Measurements from ENCODE around the gene CSRP1.
"Not testable (repeated sequence)": the region's sequence is repeated elsewhere in the genome, so short reads cannot be mapped to it uniquely, and the experiment has no call there.

The CSRP1 gene

GRCh38 chr1:201531551-201532425 is 24.9 kb upstream of the CSRP1 start:
- no peaks in the 10 kb centered on the region for H3K36me3 ChIP-seq (ENCODE audit: insufficient read depth, low read length)
- peaks cover 29% of the 10 kb centered on the region for H3K27me3 ChIP-seq (ENCODE audit: insufficient read depth, low read length)
- H2AFZ ChIP-seq (ENCODE audit: low read depth, low read length), result no peak overlapping the region
- H3K4me3 ChIP-seq (ENCODE audit: low read length), result no peak overlapping the region
- peaks cover 12% of the 10 kb centered on the region for H3K4me1 ChIP-seq (ENCODE audit: insufficient read depth, low read length)
- no peaks in the 10 kb centered on the region for H3K9me3 ChIP-seq (ENCODE audit: low read length)

DNA sequence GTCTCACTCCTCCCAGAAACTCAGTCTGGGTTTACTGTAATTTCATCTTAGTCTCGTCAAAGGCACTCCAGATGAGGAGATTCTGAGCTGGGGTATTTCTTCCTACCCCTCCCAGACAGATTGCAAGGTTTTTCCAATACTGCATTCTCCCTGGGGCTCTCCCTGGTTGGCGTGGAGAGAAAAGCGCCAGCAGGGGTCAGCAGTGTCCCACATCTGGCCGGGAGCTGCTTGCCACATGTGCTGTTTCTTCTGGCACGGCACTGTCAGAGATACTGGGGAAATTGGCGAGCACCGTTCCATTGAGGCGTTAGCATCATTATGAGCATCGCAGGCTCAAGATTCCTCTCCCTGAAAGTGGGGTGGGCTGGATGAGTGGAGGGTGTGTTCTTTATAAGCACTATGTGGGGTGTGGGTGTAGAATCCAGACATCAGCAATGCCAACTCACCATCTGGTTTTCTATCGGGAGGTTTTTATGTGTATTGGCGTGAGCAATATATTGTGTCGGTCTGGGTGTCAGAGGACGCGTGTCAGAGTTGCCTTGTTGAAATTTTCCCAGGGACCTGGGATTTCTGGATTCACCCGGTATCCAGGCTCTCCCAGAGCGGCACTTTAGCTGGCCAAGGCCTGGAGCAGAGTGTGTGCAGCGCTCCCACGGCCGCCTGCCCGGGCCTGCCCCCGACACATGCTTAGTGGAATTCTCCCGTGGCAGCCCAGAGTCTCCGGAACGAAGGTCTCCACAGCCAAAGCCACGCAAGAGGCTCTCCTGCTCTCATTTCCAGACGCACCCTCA is 24.0 kb upstream of the CSRP1 start:
- peaks cover 12% of the 10 kb centered on the region for H3K4me1 ChIP-seq (ENCODE audit: insufficient read depth, low read length)

DNA sequence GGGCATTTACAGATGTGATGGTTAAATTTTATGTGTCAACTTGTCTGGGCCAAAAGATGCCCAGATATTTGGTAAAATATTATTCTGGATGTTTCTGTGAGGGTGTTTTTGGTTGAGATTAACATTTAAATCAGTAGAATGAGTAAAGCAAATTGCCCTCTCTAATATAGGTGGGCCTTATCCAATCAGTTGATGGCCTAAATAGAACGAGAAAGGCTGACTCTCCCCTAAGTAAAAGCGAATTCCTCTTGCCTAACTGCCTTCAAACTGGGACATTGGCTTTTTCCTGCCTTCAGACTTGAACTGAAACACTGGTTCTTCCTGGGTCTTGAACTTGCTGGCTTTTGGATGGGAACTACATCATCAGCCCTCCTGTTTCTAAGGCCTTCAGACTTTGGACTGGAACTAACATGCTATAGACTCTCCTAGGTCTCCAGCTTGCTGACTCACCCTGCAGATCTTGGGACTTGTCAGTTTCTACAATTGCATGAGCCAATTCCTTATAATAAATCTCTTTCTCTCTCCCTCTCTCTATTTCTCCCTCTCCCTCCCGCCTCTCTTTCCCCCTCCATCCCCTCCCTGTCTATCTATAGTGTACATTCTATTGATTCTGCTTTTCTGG is 21.8 kb upstream of the CSRP1 start:
- Histone ChIP-seq H3K9me3 (ENCODE audit: low read length) (no peaks in the 10 kb centered on the region), H3K27me3 (ENCODE audit: insufficient read depth, low read length) (peaks cover 6% of the 10 kb centered on the region)

More for the DNA sequence above, 24.0 kb upstream of the CSRP1 start:
- Histone ChIP-seq H2AFZ (ENCODE audit: low read depth, low read length) (no peak overlapping the region), H3K9me3 (ENCODE audit: low read length) (no peaks in the 10 kb centered on the region), H3K27me3 (ENCODE audit: insufficient read depth, low read length) (peaks cover 20% of the 10 kb centered on the region), H3K4me3 (ENCODE audit: low read length) (no peak overlapping the region), H3K36me3 (ENCODE audit: insufficient read depth, low read length) (no peaks in the 10 kb centered on the region)

GRCh38 chr1:201527879-201528278 is 21.0 kb upstream of the CSRP1 start:
- Histone ChIP-seq H3K27me3 (ENCODE audit: insufficient read depth, low read length) (peaks cover 6% of the 10 kb centered on the region), H3K36me3 (ENCODE audit: insufficient read depth, low read length) (no peaks in the 10 kb centered on the region), H3K9me3 (ENCODE audit: low read length) (no peaks in the 10 kb centered on the region), H2AFZ (ENCODE audit: low read depth, low read length) (no peak overlapping the region), H3K4me1 (ENCODE audit: insufficient read depth, low read length) (peaks cover 9% of the 10 kb centered on the region), H3K4me3 (ENCODE audit: low read length) (no peak overlapping the region)

More for the DNA sequence above, 21.8 kb upstream of the CSRP1 start:
- no peak overlapping the region for H3K4me3 ChIP-seq (ENCODE audit: low read length)
- H3K4me1 ChIP-seq (ENCODE audit: insufficient read depth, low read length), result peaks cover 11% of the 10 kb centered on the region
- no peaks in the 10 kb centered on the region for H3K36me3 ChIP-seq (ENCODE audit: insufficient read depth, low read length)
- H2AFZ ChIP-seq (ENCODE audit: low read depth, low read length), result no peak overlapping the region

DNA sequence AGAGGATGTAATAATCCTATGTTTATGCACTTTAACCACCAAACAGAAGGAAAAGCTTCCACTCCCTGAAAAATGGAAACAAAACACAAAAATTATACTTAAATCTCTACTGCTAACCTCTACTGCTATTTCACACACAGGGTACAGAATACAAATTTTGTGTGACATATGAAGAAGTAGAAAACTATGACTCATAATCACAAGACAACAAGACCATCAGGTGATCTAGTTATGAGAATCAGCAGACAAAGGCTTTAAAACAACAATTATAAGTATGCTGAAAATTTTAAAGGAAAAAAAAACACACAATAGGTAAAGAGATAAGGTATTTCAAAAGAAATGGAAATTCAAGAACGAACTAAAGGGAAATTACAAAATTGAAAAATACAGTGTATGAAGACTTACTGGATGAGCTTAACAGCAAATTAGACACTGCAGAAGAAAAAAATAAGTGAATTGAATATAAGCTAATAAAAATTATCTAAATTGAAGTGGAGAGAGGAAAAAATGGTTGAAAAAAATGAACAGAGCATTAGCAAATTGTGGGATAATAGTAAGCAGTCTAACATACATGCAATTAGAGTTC is 18.4 kb upstream of the CSRP1 start:
- Histone ChIP-seq H3K4me1 (ENCODE audit: insufficient read depth, low read length) (no peaks in the 10 kb centered on the region), H3K27me3 (ENCODE audit: insufficient read depth, low read length) (no peaks in the 10 kb centered on the region), H3K4me3 (ENCODE audit: low read length) (no peak overlapping the region), H3K36me3 (ENCODE audit: insufficient read depth, low read length) (no peaks in the 10 kb centered on the region), H2AFZ (ENCODE audit: low read depth, low read length) (no peak overlapping the region), H3K9me3 (ENCODE audit: low read length) (no peaks in the 10 kb centered on the region)

DNA sequence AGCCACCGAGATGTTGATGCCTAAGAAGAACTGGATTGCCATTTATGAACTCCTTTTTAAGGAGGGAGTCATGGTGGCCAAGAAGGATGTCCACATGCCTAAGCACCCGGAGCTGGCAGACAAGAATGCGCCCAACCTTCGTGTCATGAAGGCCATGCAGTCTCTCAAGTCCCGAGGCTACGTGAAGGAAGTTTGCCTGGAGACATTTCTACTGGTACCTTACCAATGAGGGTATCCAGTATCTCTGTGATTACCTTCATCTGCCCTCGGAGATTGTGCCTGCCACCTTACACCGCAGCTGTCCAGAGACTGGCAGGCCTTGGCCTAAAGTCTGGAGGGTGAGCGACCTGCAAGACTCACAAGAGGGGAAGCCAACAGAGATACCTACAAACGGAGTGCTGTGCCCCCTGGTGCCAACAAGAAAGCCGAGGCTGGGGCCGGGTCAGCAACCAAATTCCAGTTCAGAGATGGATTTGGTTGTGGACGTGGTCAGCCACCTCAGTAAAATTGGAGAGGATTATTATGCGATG is 13.2 kb upstream of the CSRP1 start:
- H3K27me3 ChIP-seq (ENCODE audit: insufficient read depth, low read length); H3K9me3 ChIP-seq (ENCODE audit: low read length); H3K36me3 ChIP-seq (ENCODE audit: insufficient read depth, low read length); H2AFZ ChIP-seq (ENCODE audit: low read depth, low read length); H3K4me1 ChIP-seq (ENCODE audit: insufficient read depth, low read length); H3K4me3 ChIP-seq (ENCODE audit: low read length): not testable (repeated sequence)

- no peaks in the 10 kb centered on the region for H3K27me3 ChIP-seq (ENCODE audit: insufficient read depth, low read length)
- H3K4me1 ChIP-seq (ENCODE audit: insufficient read depth, low read length), result no peaks in the 10 kb centered on the region
- no peaks in the 10 kb centered on the region for H3K9me3 ChIP-seq (ENCODE audit: low read length)
- H2AFZ ChIP-seq (ENCODE audit: low read depth, low read length), result no peak overlapping the region
- no peaks in the 10 kb centered on the region for H3K36me3 ChIP-seq (ENCODE audit: insufficient read depth, low read length)
- H3K4me3 ChIP-seq (ENCODE audit: low read length), result no peak overlapping the region
These were observed 11.1 kb upstream of the CSRP1 start for GRCh38 chr1:201518071-201518470.

DNA sequence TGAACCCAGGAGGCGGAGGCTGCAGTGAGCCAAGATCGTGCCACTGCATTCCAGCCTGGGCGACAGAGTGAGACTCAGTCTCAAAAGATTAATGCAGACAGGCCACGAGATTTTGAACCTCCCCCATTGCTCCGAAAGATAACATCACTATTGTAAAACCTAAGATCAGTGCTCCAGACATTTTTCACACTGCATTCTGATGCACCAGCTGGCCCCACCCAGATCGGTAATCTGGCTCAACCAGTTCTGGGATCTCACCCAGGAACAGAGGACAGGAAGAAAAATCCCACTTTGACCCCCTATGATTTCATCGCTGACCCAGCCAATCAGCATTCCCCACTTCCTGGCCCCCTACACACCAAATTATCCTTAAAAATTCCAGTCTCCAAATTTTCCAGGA is 10.7 kb upstream of the CSRP1 start:
- H2AFZ ChIP-seq (ENCODE audit: low read depth, low read length), result no peak overlapping the region
- H3K36me3 ChIP-seq (ENCODE audit: insufficient read depth, low read length), result no peaks in the 10 kb centered on the region
- H3K4me3 ChIP-seq (ENCODE audit: low read length), result no peak overlapping the region
- peaks cover 2% of the 10 kb centered on the region for H3K4me1 ChIP-seq (ENCODE audit: insufficient read depth, low read length)
- H3K9me3 ChIP-seq (ENCODE audit: low read length), result no peaks in the 10 kb centered on the region
- no peaks in the 10 kb centered on the region for H3K27me3 ChIP-seq (ENCODE audit: insufficient read depth, low read length)

GRCh38 chr1:201516511-201517127 is 9.7 kb upstream of the CSRP1 start:
- no peaks in the 10 kb centered on the region for H3K9me3 ChIP-seq (ENCODE audit: low read length)
- no peaks in the 10 kb centered on the region for H3K27me3 ChIP-seq (ENCODE audit: insufficient read depth, low read length)
- no peaks in the 10 kb centered on the region for H3K36me3 ChIP-seq (ENCODE audit: insufficient read depth, low read length)
- no peak overlapping the region for H3K4me3 ChIP-seq (ENCODE audit: low read length)
- H2AFZ ChIP-seq (ENCODE audit: low read depth, low read length), result no peak overlapping the region
- peaks cover 12% of the 10 kb centered on the region for H3K4me1 ChIP-seq (ENCODE audit: insufficient read depth, low read length)

DNA sequence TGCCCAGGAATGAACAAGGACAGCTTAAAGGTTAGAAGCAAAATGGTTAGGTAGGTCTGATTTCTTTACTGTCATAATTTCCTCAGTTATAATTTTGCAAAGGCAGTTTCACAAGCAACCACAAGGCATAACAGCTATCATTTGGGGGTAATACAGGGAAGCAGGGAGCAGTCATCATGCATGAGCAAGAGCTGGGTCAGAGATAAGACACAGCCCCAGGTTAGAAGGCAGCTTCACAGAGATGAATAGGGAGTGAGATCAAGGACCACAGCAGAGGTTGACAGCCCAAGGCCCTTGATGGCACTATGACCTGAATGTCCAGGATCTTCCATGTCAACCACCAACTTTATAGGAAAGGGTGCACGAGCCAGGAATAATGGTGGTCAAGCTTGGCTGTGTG is 9.0 kb upstream of the CSRP1 start:
- Histone ChIP-seq H3K9me3 (ENCODE audit: low read length) (no peaks in the 10 kb centered on the region), H3K4me3 (ENCODE audit: low read length) (no peak overlapping the region)

GRCh38 chr1:201515062-201515750 is 8.3 kb upstream of the CSRP1 start:
- no peaks in the 10 kb centered on the region for H3K36me3 ChIP-seq (ENCODE audit: insufficient read depth, low read length)
- H3K4me3 ChIP-seq (ENCODE audit: low read length), result no peak overlapping the region
- H3K9me3 ChIP-seq (ENCODE audit: low read length), result no peaks in the 10 kb centered on the region
- peaks cover 12% of the 10 kb centered on the region for H3K4me1 ChIP-seq (ENCODE audit: insufficient read depth, low read length)
- no peaks in the 10 kb centered on the region for H3K27me3 ChIP-seq (ENCODE audit: insufficient read depth, low read length)
- H2AFZ ChIP-seq (ENCODE audit: low read depth, low read length), result no peak overlapping the region

More for the DNA sequence above, 9.0 kb upstream of the CSRP1 start:
- H3K4me1 ChIP-seq (ENCODE audit: insufficient read depth, low read length), result peaks cover 12% of the 10 kb centered on the region
- no peaks in the 10 kb centered on the region for H3K36me3 ChIP-seq (ENCODE audit: insufficient read depth, low read length)
- no peak overlapping the region for H2AFZ ChIP-seq (ENCODE audit: low read depth, low read length)
- H3K27me3 ChIP-seq (ENCODE audit: insufficient read depth, low read length), result no peaks in the 10 kb centered on the region

DNA sequence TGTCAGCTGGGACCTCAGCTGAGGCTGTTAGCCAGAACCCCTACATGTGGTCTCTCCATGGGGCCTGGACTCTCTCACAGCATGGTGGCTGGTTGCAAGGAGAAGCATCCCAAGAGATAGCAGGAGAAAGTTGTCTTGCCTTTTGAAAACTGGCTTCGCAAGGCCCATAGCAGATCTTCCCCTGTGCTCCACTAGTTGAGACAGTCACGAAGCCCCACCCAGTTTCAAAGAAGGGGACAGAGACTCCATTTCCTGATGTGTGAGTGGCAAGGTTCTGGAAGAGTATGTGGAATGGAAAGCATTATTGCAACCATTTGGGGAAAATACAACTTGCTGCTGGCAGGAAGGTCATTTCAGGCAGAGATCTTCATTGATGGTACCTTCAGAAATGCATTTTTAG is 7.5 kb upstream of the CSRP1 start:
- Histone ChIP-seq H3K4me3 (ENCODE audit: low read length) (no peak overlapping the region), H3K9me3 (ENCODE audit: low read length) (no peaks in the 10 kb centered on the region), H3K4me1 (ENCODE audit: insufficient read depth, low read length) (peaks cover 12% of the 10 kb centered on the region), H3K27me3 (ENCODE audit: insufficient read depth, low read length) (no peaks in the 10 kb centered on the region), H2AFZ (ENCODE audit: low read depth, low read length) (no peak overlapping the region), H3K36me3 (ENCODE audit: insufficient read depth, low read length) (no peaks in the 10 kb centered on the region)

All from neuron (in vitro differentiated cells).